KMS-11 (cell line): Measurements from ENCODE around the gene KCTD6.

Experiments used
- H2AFZ ChIP-seq: fragments of 200-600 bp; sonication (generic); 2 replicates; pipeline ENCODE4 v1.6.1; 2016; ENCODE audit warnings: antibody characterized with exemption, mixed run types, low read depth
- H3K27ac ChIP-seq: fragments of 200-600 bp; sonication (generic); 2 replicates; pipeline ENCODE4 v1.6.1; 2016; ENCODE audit warnings: mild to moderate bottlenecking, mixed run types
- H3K27me3 ChIP-seq: fragments of 200-600 bp; sonication (generic); 2 replicates; pipeline ENCODE4 v1.6.1; 2017; ENCODE audit warnings: mild to moderate bottlenecking, low read depth, mixed run types, moderate library complexity; ENCODE audit not compliant: insufficient read depth
- H3K36me3 ChIP-seq: fragments of 200-600 bp; sonication (generic); 2 replicates; pipeline ENCODE4 v1.6.1; 2017; ENCODE audit warnings: mild to moderate bottlenecking, mixed run types; ENCODE audit not compliant: insufficient read depth
- H3K4me1 ChIP-seq: fragments of 200-600 bp; sonication (generic); 2 replicates; pipeline ENCODE4 v1.6.1; 2016; ENCODE audit warnings: mild to moderate bottlenecking, low read depth, mixed run types; ENCODE audit not compliant: poor library complexity, severe bottlenecking
- H3K4me2 ChIP-seq: fragments of 200-600 bp; sonication (generic); 2 replicates; pipeline ENCODE4 v1.7.0; 2016; ENCODE audit warnings: mild to moderate bottlenecking, mixed run types
- H3K4me3 ChIP-seq: fragments of 200-600 bp; sonication (generic); IDR thresholded peaks from 2 replicates; pipeline ENCODE4 v1.6.1; 2017; ENCODE audit warnings: low read depth, low read length, mixed read lengths; ENCODE audit not compliant: insufficient read depth
- H3K79me2 ChIP-seq: fragments of 200-600 bp; sonication (generic); 2 replicates; pipeline ENCODE4 v1.6.1; 2016; ENCODE audit warnings: low read depth, mixed run types; ENCODE audit not compliant: insufficient read depth
- H3K9ac ChIP-seq: fragments of 200-600 bp; sonication (generic); 2 replicates; pipeline ENCODE4 v1.6.1; 2016; ENCODE audit warnings: mild to moderate bottlenecking, mixed run types
- H4K20me1 ChIP-seq: fragments of 200-600 bp; sonication (generic); 2 replicates; pipeline ENCODE4 v1.6.1; 2016; ENCODE audit warnings: mild to moderate bottlenecking, mixed run types; ENCODE audit not compliant: insufficient read depth
- CTCF ChIP-seq: fragments of 200-600 bp; sonication (generic); conservative IDR thresholded peaks from 2 replicates; pipeline ENCODE4 v1.6.1; 2017; ENCODE audit warnings: low read depth, mild to moderate bottlenecking, antibody characterized with exemption, low read length, moderate library complexity, mixed read lengths

KCTD6 gene

GRCh38 chr3:58528629-58529028 is 36.7 kb downstream of the KCTD6 start:
- Histone ChIP-seq H3K27ac (no peak overlapping the region), H3K4me2 (no peak overlapping the region), H3K4me1 (peaks cover 4% of the 10 kb centered on the region)

DNA sequence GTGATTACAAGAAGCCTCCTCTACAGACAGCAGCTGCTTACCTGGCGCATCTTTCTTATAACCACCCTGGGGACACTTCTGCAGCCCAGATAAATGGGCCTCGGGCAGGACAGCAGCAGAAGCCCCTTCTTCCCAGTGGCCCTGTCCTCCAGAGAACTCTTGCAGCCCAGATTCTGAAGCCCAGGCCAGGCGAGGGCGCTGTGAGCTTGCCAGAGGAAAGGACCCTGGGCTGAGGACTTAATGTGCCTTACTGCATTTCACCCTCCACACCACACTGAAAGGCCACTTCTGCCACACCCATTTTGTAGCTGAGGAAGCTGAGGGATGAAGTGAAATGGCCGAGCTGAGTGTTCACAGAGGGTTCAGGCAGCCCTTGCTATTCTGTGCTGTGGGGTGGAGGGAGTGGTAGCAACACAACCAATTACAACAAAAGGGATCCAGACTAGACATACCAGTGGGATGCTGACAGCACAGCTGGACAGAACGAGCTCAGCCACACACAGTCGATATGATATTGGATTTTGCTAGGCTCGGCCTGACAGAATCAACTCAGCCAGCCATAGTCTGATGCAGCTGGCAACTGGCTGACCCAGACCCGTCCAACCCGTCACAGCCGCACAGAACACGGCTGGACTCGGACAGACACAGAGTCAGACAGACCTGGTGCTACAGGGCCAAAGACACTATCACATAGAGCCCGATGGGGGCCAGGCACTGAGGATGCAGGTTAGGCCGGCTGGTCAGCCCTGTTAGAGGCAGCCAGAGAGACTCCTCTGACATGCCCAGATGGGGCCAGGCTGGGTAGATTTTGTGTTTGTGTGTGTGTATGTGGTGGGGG is 37.8 kb downstream of the KCTD6 start:
- Histone ChIP-seq H3K4me3 (no peak overlapping the region), H3K79me2 (no peaks in the 10 kb centered on the region), H3K4me2 (no peak overlapping the region), H3K27me3 (no peaks in the 10 kb centered on the region), H4K20me1 (no peaks in the 10 kb centered on the region), H3K4me1 (peaks cover 4% of the 10 kb centered on the region), H3K36me3 (no peaks in the 10 kb centered on the region), H2AFZ (no peak overlapping the region), H3K27ac (no peak overlapping the region), H3K9ac (no peak overlapping the region)
- no peak for TF ChIP-seq CTCF

More at GRCh38 chr3:58528629-58529028, 36.7 kb downstream of the KCTD6 start:
- Histone ChIP-seq H3K9ac (no peak overlapping the region), H3K27me3 (no peaks in the 10 kb centered on the region), H3K4me3 (no peak overlapping the region), H3K79me2 (no peaks in the 10 kb centered on the region), H2AFZ (no peak overlapping the region), H3K36me3 (no peaks in the 10 kb centered on the region), H4K20me1 (no peaks in the 10 kb centered on the region)
- no peak for TF ChIP-seq CTCF

DNA sequence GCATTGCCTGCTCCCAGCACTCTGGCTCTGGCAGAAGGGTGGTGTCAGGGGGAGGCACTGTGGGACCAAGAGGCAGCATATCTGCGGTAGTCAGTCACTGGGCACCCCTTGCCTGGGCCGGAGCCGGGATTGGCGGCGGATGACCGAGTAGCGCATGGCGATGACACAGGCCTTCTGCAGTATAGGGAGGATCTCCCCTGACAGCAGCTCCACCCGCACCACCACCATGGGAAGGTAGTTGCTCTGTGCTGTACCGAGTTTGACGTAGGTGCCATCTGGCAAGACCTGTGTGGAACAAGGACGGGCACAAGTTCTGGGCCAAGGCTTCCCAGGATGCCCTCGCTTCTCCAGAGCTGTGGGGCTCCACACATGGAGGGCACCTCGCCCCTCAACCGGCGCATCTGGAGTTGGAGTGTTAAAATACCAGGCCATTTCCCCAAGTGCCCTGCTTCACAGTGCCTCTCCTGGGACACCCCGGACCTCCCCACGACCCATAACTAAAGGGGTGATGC is 38.5 kb downstream of the KCTD6 start:
- Histone ChIP-seq H4K20me1 (no peaks in the 10 kb centered on the region), H3K4me1 (peaks cover 4% of the 10 kb centered on the region), H3K27ac (no peak overlapping the region), H3K4me2 (no peak overlapping the region), H3K36me3 (no peaks in the 10 kb centered on the region), H3K4me3 (no peak overlapping the region), H3K79me2 (no peaks in the 10 kb centered on the region), H3K27me3 (no peaks in the 10 kb centered on the region), H2AFZ (no peak overlapping the region), H3K9ac (no peak overlapping the region)
- no peak for TF ChIP-seq CTCF

DNA sequence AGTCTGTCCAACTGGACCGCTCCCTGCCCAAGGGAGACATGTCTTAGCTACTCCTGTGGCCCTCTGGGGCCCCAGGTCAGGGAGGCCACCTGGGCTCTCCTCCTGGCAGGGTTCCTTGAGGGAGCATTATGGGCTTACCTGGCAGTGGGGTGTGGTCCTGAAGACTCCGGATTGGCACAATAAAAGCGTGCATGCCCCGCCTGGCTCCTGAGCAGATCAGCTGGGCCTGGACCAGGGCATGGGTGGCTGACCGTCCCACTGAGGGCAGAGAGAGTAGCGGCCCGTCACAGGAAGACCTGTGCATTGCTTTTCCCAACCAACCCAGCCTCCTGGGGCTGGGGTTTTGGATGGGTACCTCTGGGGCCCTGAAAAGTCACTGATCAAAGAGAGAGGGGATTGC is 39.7 kb downstream of the KCTD6 start:
- H4K20me1 ChIP-seq: no peaks in the 10 kb centered on the region
- H3K27ac ChIP-seq: no peak overlapping the region
- no peaks in the 10 kb centered on the region for H3K79me2 ChIP-seq
- H3K27me3 ChIP-seq: no peaks in the 10 kb centered on the region
- no peak for TF ChIP-seq CTCF
- no peak overlapping the region for H2AFZ ChIP-seq
- no peak overlapping the region for H3K9ac ChIP-seq
- H3K4me3 ChIP-seq: no peak overlapping the region
- H3K4me1 ChIP-seq: peaks cover 4% of the 10 kb centered on the region
- H3K4me2 ChIP-seq: no peak overlapping the region
- H3K36me3 ChIP-seq: no peaks in the 10 kb centered on the region
